GM23338 (cell line): ENCODE results near the gene JMY. TPM values are rescaled to one million over a fixed set of nuclear protein-coding genes. Genes with fewer than 3 reads are reported as not detected.

ENCODE experiments used
- ATAC-seq: fragments of 200-7000 bp; cut with Tn5 transposase; 3 replicates; pipeline ENCODE4 v1.9.1; 2020
- DNase-seq: peaks from one replicate; pipeline ENCODE4 v3.0.0-alpha.2; 2015; ENCODE audit warnings: low spot score
- H2AFZ ChIP-seq: fragments of 200-600 bp; sonication (generic); 2 replicates; pipeline ENCODE4 v1.8.0; 2016; ENCODE audit warnings: antibody characterized with exemption, mild to moderate bottlenecking, moderate library complexity
- H3F3A ChIP-seq: fragments of 200-600 bp; sonication (generic); replicated peaks from 2 replicates; pipeline ENCODE4 v1.8.0; 2017; ENCODE audit warnings: antibody characterized with exemption, mixed run types, low read depth
- H3K27ac ChIP-seq: fragments of 200-600 bp; sonication (generic); 2 replicates; pipeline ENCODE4 v1.6.1; 2016; ENCODE audit warnings: low read depth
- H3K27me3 ChIP-seq: fragments of 200-600 bp; sonication (generic); 2 replicates; pipeline ENCODE4 v1.8.0; 2016; ENCODE audit warnings: mild to moderate bottlenecking, mixed run types, moderate library complexity; ENCODE audit not compliant: insufficient read depth
- H3K36me3 ChIP-seq: fragments of 200-600 bp; sonication (generic); 2 replicates; pipeline ENCODE4 v1.8.0; 2016; ENCODE audit warnings: mild to moderate bottlenecking; ENCODE audit not compliant: insufficient read depth
- H3K4me1 ChIP-seq: fragments of 200-600 bp; sonication (generic); 2 replicates; pipeline ENCODE4 v1.8.0; 2016; ENCODE audit warnings: mild to moderate bottlenecking, moderate library complexity; ENCODE audit not compliant: insufficient read depth
- H3K4me2 ChIP-seq: fragments of 200-600 bp; sonication (generic); 2 replicates; pipeline ENCODE4 v1.7.1; 2017; ENCODE audit warnings: mixed run types
- H3K4me3 ChIP-seq: fragments of 200-600 bp; sonication (generic); 2 replicates; pipeline ENCODE4 v1.6.1; 2016; ENCODE audit warnings: mixed run types
- H3K79me2 ChIP-seq: fragments of 200-600 bp; sonication (generic); replicated peaks from 2 replicates; pipeline ENCODE4 v1.8.0; 2017; ENCODE audit warnings: mild to moderate bottlenecking; ENCODE audit not compliant: insufficient read depth
- H3K9me2 ChIP-seq: fragments of 200-600 bp; sonication (generic); 2 replicates; pipeline ENCODE4 v1.8.0; 2017; ENCODE audit not compliant: insufficient read depth
- H4K20me1 ChIP-seq: fragments of 200-600 bp; sonication (generic); replicated peaks from 2 replicates; pipeline ENCODE4 v1.8.0; 2017; ENCODE audit warnings: mild to moderate bottlenecking; ENCODE audit not compliant: insufficient read depth
- H3K27ac Mint-ChIP-seq: 2 replicates; pipeline ENCODE4 v1.8.0; 2020; ENCODE audit warnings: inconsistent platforms, mild to moderate bottlenecking, moderate library complexity, mixed read lengths
- H3K27me3 Mint-ChIP-seq: 3 replicates; pipeline ENCODE4 v1.8.0; 2022; ENCODE audit warnings: low read depth, mild to moderate bottlenecking, moderate library complexity, mixed read lengths, inconsistent platforms; ENCODE audit not compliant: insufficient read depth, poor library complexity
- H3K36me3 Mint-ChIP-seq: 3 replicates; pipeline ENCODE4 v1.8.0; 2021; ENCODE audit warnings: low read depth, mild to moderate bottlenecking, inconsistent platforms, moderate library complexity, mixed read lengths
- H3K4me1 Mint-ChIP-seq: 3 replicates; pipeline ENCODE4 v1.8.0; 2020; ENCODE audit warnings: mild to moderate bottlenecking, inconsistent platforms, mixed read lengths
- H3K4me3 Mint-ChIP-seq: 3 replicates; pipeline ENCODE4 v1.8.0; 2021; ENCODE audit warnings: moderate library complexity, mild to moderate bottlenecking, inconsistent platforms, mixed read lengths
- H3K9me3 Mint-ChIP-seq: 3 replicates; pipeline ENCODE4 v1.8.0; 2020; ENCODE audit warnings: moderate library complexity, mild to moderate bottlenecking, inconsistent platforms, mixed read lengths
- CREB1 ChIP-seq: fragments of 250-450 bp; sonication (Bioruptor Pico); IDR thresholded peaks from 2 replicates; pipeline ENCODE4 v1.5.0; 2020; ENCODE audit warnings: low read depth, mild to moderate bottlenecking, moderate library complexity
- CTCF ChIP-seq, 2 experiments: fragments of 200-600 bp in 1 of 2; sonication (generic) in 1 of 2; conservative IDR thresholded peaks; 2 replicates each; pipeline versions ENCODE4 v1.5.1 to v1.6.1; 2016 to 2017; ENCODE audit warnings: antibody characterized with exemption in 2 of 2, low read depth in 2 of 2, mild to moderate bottlenecking in 2 of 2, moderate library complexity in 1 of 2
- ETS1 ChIP-seq: IDR thresholded peaks from 2 replicates; pipeline ENCODE4 v1.6.1; 2016; ENCODE audit warnings: antibody characterized with exemption
- EZH2phosphoT487 ChIP-seq: fragments of 200-600 bp; sonication (generic); IDR thresholded peaks from one replicate; pipeline ENCODE4 v1.8.1; 2018; ENCODE audit warnings: antibody characterized with exemption; ENCODE audit not compliant: unreplicated experiment
- JUNB ChIP-seq: IDR thresholded peaks from one replicate; pipeline ENCODE4 v1.6.1; 2016; ENCODE audit warnings: antibody characterized with exemption; ENCODE audit not compliant: unreplicated experiment
- NANOG ChIP-seq: IDR thresholded peaks from 2 replicates; pipeline ENCODE4 v1.6.1; 2016; ENCODE audit warnings: antibody characterized with exemption, borderline replicate concordance
- POLR2AphosphoS5 ChIP-seq: IDR thresholded peaks from 2 replicates; pipeline ENCODE4 v1.6.1; 2016; ENCODE audit warnings: antibody characterized with exemption, low read depth
- REST ChIP-seq: IDR thresholded peaks from one replicate; pipeline ENCODE4 v1.6.1; 2018; ENCODE audit warnings: antibody characterized with exemption; ENCODE audit not compliant: unreplicated experiment
- ZNF331 ChIP-seq: fragments of 250-450 bp; sonication (Bioruptor Pico); IDR thresholded peaks from 2 replicates; pipeline ENCODE4 v1.5.0; 2020; ENCODE audit warnings: low read depth, mild to moderate bottlenecking, moderate library complexity
- ZNF462 ChIP-seq: fragments of 250-450 bp; sonication (Bioruptor Pico); IDR thresholded peaks from 2 replicates; pipeline ENCODE4 v1.5.0; 2020; ENCODE audit warnings: mild to moderate bottlenecking, moderate library complexity
- polyA plus RNA-seq: library from polyadenylated mRNA; unstranded; fragments of >200 nt; fragmentation: Nextera tagmentation; extraction: Ambion mirVana; gene quantifications from 2 replicates; pipeline ENCODE4 v1.2.1, GENCODE V29; 2016
- total RNA-seq: library from RNA; depleted of rRNA; stranded (reverse); fragments of >200 nt; shearing (Covaris generic); gene quantifications from 2 replicates; pipeline ENCODE4 v1.2.3, GENCODE V29; 2014

The JMY gene
- total and polyA plus RNA-seq, 2 experiments from 2014 or later = 6.2 to 18.4 TPM

GRCh38 chr5:79285285-79285684 is 49.4 kb downstream of the JMY start (continued):
- TF ChIP-seq ETS1 = no peak
- TF ChIP-seq ZNF331 (CRISPR knock-in tag) = no peak
- no peak for TF ChIP-seq CREB1 (CRISPR knock-in tag)
- no peak for TF ChIP-seq NANOG
- no peak for TF ChIP-seq REST

- H3K27ac Mint-ChIP-seq = no peak overlapping the region
- Histone ChIP-seq H3K4me2 (no peak overlapping the region), H4K20me1 (no peaks in the 10 kb centered on the region), H3K27ac (no peak overlapping the region), H3K36me3 (no peaks in the 10 kb centered on the region; the same call in 1 of the 2 replicates), H3K79me2 (peaks cover 6% of the 10 kb centered on the region; the same call in 1 of the 2 replicates), H2AFZ (no peak overlapping the region), H3K27me3 (no peaks in the 10 kb centered on the region), H3K9me2 (no peaks in the 10 kb centered on the region), H3K4me3 (no peak overlapping the region), H3K4me1 (no peaks in the 10 kb centered on the region), H3F3A (no peaks in the 10 kb centered on the region)
- ATAC-seq (no peak), DNase-seq (no peak)
- H3K4me3 Mint-ChIP-seq = no peak overlapping the region
- H3K27me3 Mint-ChIP-seq = peaks cover 2% of the 10 kb centered on the region
- H3K4me1 Mint-ChIP-seq = peaks cover 6% of the 10 kb centered on the region; the same call in 2 of the 3 replicates
- no peaks in the 10 kb centered on the region for H3K9me3 Mint-ChIP-seq
- H3K36me3 Mint-ChIP-seq = peaks cover 20% of the 10 kb centered on the region; the same call in 2 of the 3 replicates
- TF ChIP-seq JUNB (no peak), CTCF (conservative IDR thresholded peaks at IDR 0.05; ENCODE audit: low read depth in 2 of 2) (no peak), ZNF462 (no peak), EZH2phosphoT487 (no peak), POLR2AphosphoS5 (no peak)
Measured at GRCh38 chr5:79285833-79286232, 49.9 kb downstream of the JMY start.
